ENCODE data around the gene CTBP2.
"Not testable (repeated sequence)": the region's sequence is repeated elsewhere in the genome, so short reads cannot be mapped to it uniquely, and the experiment has no call there.

The CTBP2 gene

GRCh38 chr10:124992462-124993344 is 167.7 kb downstream of the CTBP2 start:
- DNase-seq: no peak

GRCh38 chr10:124991835-124992234 is 168.5 kb downstream of the CTBP2 start:
- DNase-seq: no peak

GRCh38 chr10:124990671-124991625 is 169.4 kb downstream of the CTBP2 start:
- DNase-seq: no peak

GRCh38 chr10:124989526-124989925 is 170.8 kb downstream of the CTBP2 start:
- DNase-seq: no peak

- not testable (repeated sequence) for DNase-seq
Observed at GRCh38 chr10:124988753-124989152, 171.6 kb downstream of the CTBP2 start.

GRCh38 chr10:124987788-124988187 is 172.6 kb downstream of the CTBP2 start:
- no peak for DNase-seq

GRCh38 chr10:124985162-124985561 is 175.2 kb downstream of the CTBP2 start:
- DNase-seq: no peak

- DNase-seq: no peak
Observed at GRCh38 chr10:124984376-124984775, 176.0 kb downstream of the CTBP2 start.

GRCh38 chr10:124983321-124983720 is 177.0 kb downstream of the CTBP2 start:
- DNase-seq: no peak

- DNase-seq: no peak
Observed at GRCh38 chr10:124978376-124978725, 182.0 kb downstream of the CTBP2 start.

- no peak for DNase-seq
Observed at GRCh38 chr10:124977648-124978375, 182.6 kb downstream of the CTBP2 start.

- DNase-seq: no peak
Observed at GRCh38 chr10:124977161-124977560, 183.2 kb downstream of the CTBP2 start.

GRCh38 chr10:124975977-124976514 is 184.3 kb downstream of the CTBP2 start:
- no peak for DNase-seq

GRCh38 chr10:124974131-124974530 is 186.2 kb downstream of the CTBP2 start:
- no peak for DNase-seq

- DNase-seq: no peak
Observed at GRCh38 chr10:124972637-124973036, 187.7 kb downstream of the CTBP2 start.

- DNase-seq: no peak
Observed at GRCh38 chr10:124971276-124971675, 189.1 kb downstream of the CTBP2 start.

GRCh38 chr10:124967255-124967654 is 193.1 kb downstream of the CTBP2 start:
- no peak for DNase-seq

- DNase-seq: no peak
Observed at GRCh38 chr10:124966008-124966407, 194.4 kb downstream of the CTBP2 start.

GRCh38 chr10:124963866-124964720 is 196.3 kb downstream of the CTBP2 start:
- DNase-seq: no peak

GRCh38 chr10:124962421-124962820 is 197.9 kb downstream of the CTBP2 start:
- DNase-seq: no peak

GRCh38 chr10:124961248-124961570 is 199.2 kb downstream of the CTBP2 start:
- DNase-seq: no peak

- no peak for DNase-seq
Observed at GRCh38 chr10:124959564-124959963, 200.8 kb downstream of the CTBP2 start.

Data from DMS153 (cell line).